ENCODE measurements around the gene EIF3F.

EIF3F gene

DNA sequence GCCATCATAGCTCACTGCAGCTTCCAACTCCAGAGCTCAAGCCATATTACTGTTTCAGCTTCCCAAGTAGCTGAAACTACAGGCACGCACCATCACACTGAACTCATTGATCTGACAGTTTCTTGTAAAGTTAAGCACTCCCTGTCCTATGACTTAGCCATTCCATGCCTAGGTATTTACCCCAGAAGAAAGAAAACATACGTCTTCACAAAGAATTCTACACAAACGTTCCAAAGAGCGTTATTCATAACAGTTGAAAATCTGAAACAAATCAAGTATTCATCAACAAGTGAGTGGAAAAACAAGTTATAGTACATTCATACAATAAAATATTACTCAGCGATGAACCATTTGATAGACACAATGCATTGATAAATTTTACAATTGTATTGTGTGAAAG lies 14.1 kb upstream of the EIF3F start:
- WGBS (ENCODE audit: insufficient coverage), result 83% methylated on average over 2 of the region's 5 CpGs
- ChIA-PET POLR2A (no interaction called here), CTCF (no interaction called here)
- peaks cover 0 to 5% (median 0%) of the 10 kb centered on the region in 5 experiments for H3K27me3 ChIP-seq (replicated peaks in 2 of 5; ENCODE audit: control insufficient read depth in 4 of 5, insufficient read depth in 5 of 5, low read length in 4 of 5)
- no peak overlapping the region for H3K27ac ChIP-seq (ENCODE audit: insufficient read depth in 1 of 2, low read depth in 1 of 2, low read length in 2 of 2, poor library complexity in 1 of 2, severe bottlenecking in 2 of 2)
- H3K4me1 ChIP-seq (ENCODE audit: control extremely low read depth in 1 of 4, control insufficient read depth in 4 of 4, insufficient read depth in 4 of 4, low read length in 3 of 4), result no peaks in the 10 kb centered on the region
- H3K4me3 ChIP-seq (ENCODE audit: control insufficient read depth in 1 of 7, extremely low read depth in 1 of 7, insufficient read depth in 4 of 7, low read depth in 2 of 7, low read length in 6 of 7), result no peak overlapping the region
- H3K9me3 ChIP-seq (ENCODE audit: control extremely low read depth in 1 of 5, control insufficient read depth in 4 of 5, insufficient read depth in 2 of 5, low read depth in 1 of 5, low read length in 4 of 5), result no peaks in the 10 kb centered on the region
- H3K36me3 ChIP-seq (ENCODE audit: control insufficient read depth in 4 of 4, insufficient read depth in 4 of 4, low read length in 3 of 4), result no peaks in the 10 kb centered on the region
- DNase-seq, result no peak

DNA sequence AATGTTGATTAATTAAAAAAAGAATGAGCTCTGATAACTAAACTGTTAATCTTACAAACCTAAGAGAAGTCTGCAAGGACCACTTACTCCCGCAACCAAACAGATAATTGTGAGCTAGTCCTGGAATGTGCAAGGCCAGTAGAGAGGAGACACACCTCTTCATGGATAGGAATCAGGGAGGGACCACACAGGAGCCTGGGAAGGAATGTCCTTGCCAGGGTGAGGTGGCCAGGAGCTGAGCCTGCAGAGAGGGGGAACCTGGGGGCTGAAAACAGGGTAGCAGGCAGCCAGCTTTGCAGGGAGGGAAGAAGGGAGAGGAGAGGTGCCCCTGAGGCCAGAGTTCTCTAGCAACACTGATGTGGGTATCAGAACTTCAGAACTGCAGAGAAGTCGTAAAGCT lies 12.5 kb upstream of the EIF3F start:
- CTCF ChIA-PET, result interaction anchor here (0.9 to 2.6 kb wide), 2 partner anchors 12 to 878 kb away, joined by 3 to 8 read pairs; partner anchors contain the start of gene EIF3F
- H3K27ac ChIP-seq (ENCODE audit: insufficient read depth in 1 of 2, low read depth in 1 of 2, low read length in 2 of 2, poor library complexity in 1 of 2, severe bottlenecking in 2 of 2), result no peak overlapping the region

DNA sequence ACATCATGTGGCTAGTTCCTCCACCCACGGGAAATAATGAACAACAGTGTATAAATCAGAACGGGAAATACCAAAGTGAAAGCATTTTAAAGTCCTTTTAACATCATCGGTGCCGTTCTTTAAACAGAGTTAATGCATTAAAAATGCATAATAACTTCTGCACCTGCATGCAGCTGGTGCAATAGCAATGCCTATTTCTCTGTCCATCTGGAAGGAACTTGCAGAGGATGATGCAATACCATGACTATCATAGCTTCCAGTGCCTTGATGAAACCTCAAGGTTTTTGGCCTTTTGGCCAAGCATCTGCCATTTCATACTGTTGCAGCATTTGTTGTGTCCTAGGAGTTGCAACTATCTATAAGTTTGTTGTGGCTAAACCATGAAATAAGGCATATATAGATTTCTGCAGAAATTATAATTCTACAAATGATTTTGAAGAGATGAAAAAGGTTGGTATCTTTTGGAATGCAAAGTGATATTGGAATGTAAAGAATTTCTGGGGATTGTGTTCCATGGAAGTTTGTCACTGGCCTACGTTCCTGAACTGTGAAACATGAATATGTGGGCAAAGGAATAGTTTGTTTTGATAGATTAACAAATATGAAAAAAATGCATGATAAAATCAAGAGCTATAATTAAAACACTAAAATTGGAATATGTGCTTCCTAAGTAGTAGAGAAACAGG lies 9.8 kb upstream of the EIF3F start:
- no peaks in the 10 kb centered on the region for H3K27me3 ChIP-seq (replicated peaks in 2 of 5; ENCODE audit: control insufficient read depth in 4 of 5, insufficient read depth in 5 of 5, low read length in 4 of 5)
- POLR2A ChIA-PET, result no interaction called here
- no peaks in the 10 kb centered on the region for H3K9me3 ChIP-seq (ENCODE audit: control extremely low read depth in 1 of 5, control insufficient read depth in 4 of 5, insufficient read depth in 2 of 5, low read depth in 1 of 5, low read length in 4 of 5)
- H3K4me1 ChIP-seq (ENCODE audit: control extremely low read depth in 1 of 4, control insufficient read depth in 4 of 4, insufficient read depth in 4 of 4, low read length in 3 of 4), result no peaks in the 10 kb centered on the region
- 90% methylated on average over 4 of the region's 5 CpGs for WGBS (ENCODE audit: insufficient coverage)
- H3K36me3 ChIP-seq (ENCODE audit: control insufficient read depth in 4 of 4, insufficient read depth in 4 of 4, low read length in 3 of 4), result no peaks in the 10 kb centered on the region
- no peak overlapping the region for H3K4me3 ChIP-seq (ENCODE audit: control insufficient read depth in 1 of 7, extremely low read depth in 1 of 7, insufficient read depth in 4 of 7, low read depth in 2 of 7, low read length in 6 of 7)
- H3K27ac ChIP-seq (ENCODE audit: insufficient read depth in 1 of 2, low read depth in 1 of 2, low read length in 2 of 2, poor library complexity in 1 of 2, severe bottlenecking in 2 of 2), result no peak overlapping the region
- DNase-seq, result no peak
- CTCF ChIA-PET, result interaction anchor here (0.9 kb wide), 1 partner anchor 9 kb away, joined by 3 read pairs; no protein-coding TSS in a partner anchor

More for the DNA sequence above, 12.5 kb upstream of the EIF3F start:
- 92% methylated on average over 2 of the region's 2 CpGs for WGBS (ENCODE audit: insufficient coverage)
- H3K4me1 ChIP-seq (ENCODE audit: control extremely low read depth in 1 of 4, control insufficient read depth in 4 of 4, insufficient read depth in 4 of 4, low read length in 3 of 4), result no peaks in the 10 kb centered on the region
- POLR2A ChIA-PET, result no interaction called here
- H3K9me3 ChIP-seq (ENCODE audit: control extremely low read depth in 1 of 5, control insufficient read depth in 4 of 5, insufficient read depth in 2 of 5, low read depth in 1 of 5, low read length in 4 of 5), result no peaks in the 10 kb centered on the region
- DNase-seq, result no peak
- peaks cover 0 to 5% (median 0%) of the 10 kb centered on the region in 5 experiments for H3K27me3 ChIP-seq (replicated peaks in 2 of 5; ENCODE audit: control insufficient read depth in 4 of 5, insufficient read depth in 5 of 5, low read length in 4 of 5)
- no peak overlapping the region for H3K4me3 ChIP-seq (ENCODE audit: control insufficient read depth in 1 of 7, extremely low read depth in 1 of 7, insufficient read depth in 4 of 7, low read depth in 2 of 7, low read length in 6 of 7)
- H3K36me3 ChIP-seq (ENCODE audit: control insufficient read depth in 4 of 4, insufficient read depth in 4 of 4, low read length in 3 of 4), result no peaks in the 10 kb centered on the region

DNA sequence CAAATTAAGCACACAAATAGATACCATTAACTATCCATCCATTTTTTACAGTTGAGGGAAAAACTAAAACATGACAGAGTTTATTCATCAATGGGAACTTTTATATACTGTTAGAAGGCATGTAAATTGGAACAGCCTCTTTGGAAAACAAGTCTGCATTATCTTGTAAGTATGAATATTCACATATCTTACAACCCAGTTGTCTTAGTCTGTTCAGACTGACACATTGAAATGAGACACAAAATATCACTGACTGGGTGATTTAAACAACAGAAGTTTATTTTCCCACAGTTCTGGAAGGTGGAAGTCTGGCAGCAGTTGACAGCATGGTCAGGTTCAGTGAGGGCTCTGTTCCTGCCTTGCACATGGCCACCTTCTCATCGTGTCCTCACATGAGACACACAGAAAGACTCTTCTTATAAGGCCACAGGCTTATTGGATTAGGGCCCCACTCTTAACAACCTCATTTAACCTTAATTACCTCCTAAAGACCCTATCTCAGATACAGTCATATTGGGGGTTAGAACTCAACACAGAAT lies 5.4 kb upstream of the EIF3F start:
- POLR2A ChIA-PET, result no interaction called here
- Histone ChIP-seq H3K27me3 (replicated peaks in 2 of 5; ENCODE audit: control insufficient read depth in 4 of 5, insufficient read depth in 5 of 5, low read length in 4 of 5) (peaks cover 0 to 4% (median 0%) of the 10 kb centered on the region in 5 experiments), H3K27ac (ENCODE audit: insufficient read depth in 1 of 2, low read depth in 1 of 2, low read length in 2 of 2, poor library complexity in 1 of 2, severe bottlenecking in 2 of 2) (no peak overlapping the region), H3K4me3 (ENCODE audit: control insufficient read depth in 1 of 7, extremely low read depth in 1 of 7, insufficient read depth in 4 of 7, low read depth in 2 of 7, low read length in 6 of 7) (no peak overlapping the region), H3K4me1 (ENCODE audit: control extremely low read depth in 1 of 4, control insufficient read depth in 4 of 4, insufficient read depth in 4 of 4, low read length in 3 of 4) (peaks cover 0 to 5% (median 2%) of the 10 kb centered on the region in 4 experiments), H3K36me3 (ENCODE audit: control insufficient read depth in 4 of 4, insufficient read depth in 4 of 4, low read length in 3 of 4) (no peaks in the 10 kb centered on the region), H3K9me3 (ENCODE audit: control extremely low read depth in 1 of 5, control insufficient read depth in 4 of 5, insufficient read depth in 2 of 5, low read depth in 1 of 5, low read length in 4 of 5) (peaks cover 0 to 2% (median 0%) of the 10 kb centered on the region in 5 experiments)
- no peak for DNase-seq
- WGBS (ENCODE audit: insufficient coverage), result 100% methylated on average over 1 of the region's 1 CpG
- CTCF ChIA-PET, result no interaction called here

DNA sequence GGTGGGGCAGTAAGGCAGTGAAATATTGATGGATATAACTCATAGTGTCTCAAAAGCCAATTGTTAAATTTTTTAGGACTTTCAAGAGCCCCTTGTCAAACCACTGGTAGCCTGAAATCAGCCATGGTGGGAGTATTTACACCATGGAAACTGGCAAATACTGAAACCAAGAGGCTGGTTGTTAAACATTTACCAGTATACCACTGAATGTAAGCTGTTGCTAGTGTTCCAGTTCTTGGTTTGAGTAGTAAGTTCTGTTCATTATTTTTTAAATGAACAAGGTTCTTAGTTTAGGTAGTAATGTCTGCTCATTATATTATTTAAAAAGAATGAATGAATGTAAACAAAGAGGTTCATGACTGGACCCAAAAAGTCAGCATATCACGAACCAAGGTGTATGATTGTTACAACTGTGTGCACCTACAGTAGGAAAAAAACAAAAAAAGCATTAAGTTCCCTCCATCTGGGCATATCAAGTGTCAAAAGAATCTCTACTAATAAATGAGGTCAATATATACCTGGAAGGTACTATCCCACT lies 4.5 kb upstream of the EIF3F start:
- H3K9me3 ChIP-seq (ENCODE audit: control extremely low read depth in 1 of 5, control insufficient read depth in 4 of 5, insufficient read depth in 2 of 5, low read depth in 1 of 5, low read length in 4 of 5), result peaks cover 0 to 2% (median 0%) of the 10 kb centered on the region in 5 experiments
- ChIA-PET POLR2A (no interaction called here), CTCF (interaction anchor here (1.3 kb wide), 1 partner anchor 9 kb away, joined by 5 read pairs; no protein-coding TSS in a partner anchor)
- no peak overlapping the region for H3K27ac ChIP-seq (ENCODE audit: insufficient read depth in 1 of 2, low read depth in 1 of 2, low read length in 2 of 2, poor library complexity in 1 of 2, severe bottlenecking in 2 of 2)
- no peaks in the 10 kb centered on the region for H3K36me3 ChIP-seq (ENCODE audit: control insufficient read depth in 4 of 4, insufficient read depth in 4 of 4, low read length in 3 of 4)
- peaks cover under 1 to 7% (median 3%) of the 10 kb centered on the region in 4 experiments for H3K4me1 ChIP-seq (ENCODE audit: control extremely low read depth in 1 of 4, control insufficient read depth in 4 of 4, insufficient read depth in 4 of 4, low read length in 3 of 4)
- WGBS (ENCODE audit: insufficient coverage), result no CpG with 5 or more reads among the region's 1 CpG
- no peak for DNase-seq
- peaks cover 0 to 4% (median 0%) of the 10 kb centered on the region in 5 experiments for H3K27me3 ChIP-seq (replicated peaks in 2 of 5; ENCODE audit: control insufficient read depth in 4 of 5, insufficient read depth in 5 of 5, low read length in 4 of 5)
- H3K4me3 ChIP-seq (ENCODE audit: control insufficient read depth in 1 of 7, extremely low read depth in 1 of 7, insufficient read depth in 4 of 7, low read depth in 2 of 7, low read length in 6 of 7), result no peak overlapping the region

DNA sequence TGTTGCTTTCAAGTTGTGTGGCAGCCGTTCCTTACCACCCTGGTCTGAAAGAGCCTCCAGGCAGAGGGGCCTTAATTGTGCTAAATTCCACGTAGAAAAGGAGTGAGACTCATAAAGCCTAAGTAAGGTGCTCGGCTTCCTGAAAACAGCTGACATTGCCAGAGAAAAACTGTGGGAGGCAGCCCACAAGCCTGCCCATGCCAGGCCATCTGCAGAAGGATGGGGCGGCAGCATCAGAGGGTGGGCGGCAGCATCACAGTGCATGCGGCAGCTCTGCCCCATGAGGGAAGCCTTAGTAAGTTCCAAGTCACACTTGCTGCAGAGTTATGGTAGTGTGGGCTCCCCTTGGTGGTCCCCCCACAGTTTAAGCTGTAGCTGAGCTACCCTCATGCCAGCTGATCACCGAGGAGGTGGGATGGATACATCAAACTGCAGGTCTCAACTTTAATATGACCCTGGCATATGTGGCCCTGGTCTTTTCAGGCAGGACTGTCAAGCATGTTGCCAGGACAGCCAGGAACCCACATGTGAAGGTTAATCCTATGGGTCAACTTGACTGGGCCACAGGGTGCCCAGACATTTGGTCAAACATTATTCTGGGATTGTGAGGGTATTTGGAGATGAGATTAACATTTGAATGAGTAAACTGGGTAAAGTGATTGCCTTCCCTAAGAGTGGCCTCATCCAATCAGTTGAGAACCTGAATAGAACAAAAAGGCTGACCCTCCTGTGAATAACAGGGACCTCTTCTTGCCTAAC lies 3.1 kb upstream of the EIF3F start:
- H3K4me1 ChIP-seq (ENCODE audit: control extremely low read depth in 1 of 4, control insufficient read depth in 4 of 4, insufficient read depth in 4 of 4, low read length in 3 of 4), result peaks cover 6 to 21% (median 16%) of the 10 kb centered on the region in 4 experiments
- ChIA-PET POLR2A (no interaction called here), CTCF (interaction anchor here (0.6 to 1.3 kb wide), 3 partner anchors 8 to 131 kb away, joined by 3 to 5 read pairs (median 3); no protein-coding TSS in a partner anchor)
- 82% methylated on average over 7 of the region's 7 CpGs for WGBS (ENCODE audit: insufficient coverage)
- H3K4me3 ChIP-seq (ENCODE audit: control insufficient read depth in 1 of 7, extremely low read depth in 1 of 7, insufficient read depth in 4 of 7, low read depth in 2 of 7, low read length in 6 of 7), result no peak overlapping the region
- DNase-seq, result no peak
- H3K27ac ChIP-seq (ENCODE audit: insufficient read depth in 1 of 2, low read depth in 1 of 2, low read length in 2 of 2, poor library complexity in 1 of 2, severe bottlenecking in 2 of 2), result no peak overlapping the region
- peaks cover 0 to 4% (median 0%) of the 10 kb centered on the region in 5 experiments for H3K27me3 ChIP-seq (replicated peaks in 2 of 5; ENCODE audit: control insufficient read depth in 4 of 5, insufficient read depth in 5 of 5, low read length in 4 of 5)
- peaks cover 0 to 2% (median 0%) of the 10 kb centered on the region in 5 experiments for H3K9me3 ChIP-seq (ENCODE audit: control extremely low read depth in 1 of 5, control insufficient read depth in 4 of 5, insufficient read depth in 2 of 5, low read depth in 1 of 5, low read length in 4 of 5)
- peaks cover 0 to 5% (median under 1%) of the 10 kb centered on the region in 4 experiments for H3K36me3 ChIP-seq (ENCODE audit: control insufficient read depth in 4 of 4, insufficient read depth in 4 of 4, low read length in 3 of 4)
